HepG2 (cell line): Measurements from ENCODE around the gene CTXN1. TPM values are rescaled to one million over a fixed set of nuclear protein-coding genes. Genes with fewer than 3 reads are reported as not detected.

ENCODE experiments used
- FIP1L1 ChIP-seq: fragments of 200-400 bp; formaldehyde crosslinking; IDR thresholded peaks from 2 replicates; pipeline ENCODE4 v1.6.1; 2018; ENCODE audit warnings: low read depth, mild to moderate bottlenecking, low read length, moderate library complexity, borderline replicate concordance; ENCODE audit not compliant: insufficient read depth
- KDM2A ChIP-seq: sonication (generic); formaldehyde crosslinking; IDR thresholded peaks from 2 replicates; pipeline ENCODE4 v1.4.0; 2020; ENCODE audit warnings: low read depth, missing genetic modification reagents, borderline replicate concordance
- KLF13 ChIP-seq: sonication (generic); formaldehyde crosslinking; IDR thresholded peaks from 2 replicates; pipeline ENCODE4 v1.4.0; 2020; ENCODE audit warnings: mild to moderate bottlenecking, missing genetic modification reagents
- NFAT5 ChIP-seq: sonication (generic); formaldehyde crosslinking; IDR thresholded peaks from 2 replicates; pipeline ENCODE4 v1.4.0; 2020; ENCODE audit warnings: missing genetic modification reagents
- PHF21A ChIP-seq: sonication (generic); formaldehyde crosslinking; IDR thresholded peaks from 2 replicates; pipeline ENCODE4 v1.5.0; 2020; ENCODE audit warnings: mild to moderate bottlenecking, missing genetic modification reagents
- SCMH1 ChIP-seq: sonication (generic); formaldehyde crosslinking; IDR thresholded peaks from 2 replicates; pipeline ENCODE4 v1.9.0; 2021; ENCODE audit warnings: missing genetic modification reagents, mild to moderate bottlenecking, borderline replicate concordance
- ZNF552 ChIP-seq: sonication (generic); formaldehyde crosslinking; IDR thresholded peaks from 2 replicates; pipeline ENCODE4 v1.9.0; 2022; ENCODE audit warnings: missing genetic modification reagents, mild to moderate bottlenecking, borderline replicate concordance
- ZNF850 ChIP-seq: sonication (generic); formaldehyde crosslinking; conservative IDR thresholded peaks from 2 replicates; pipeline ENCODE4 v1.9.0; 2021; ENCODE audit warnings: mild to moderate bottlenecking, missing genetic modification reagents
- polyA plus RNA-seq, 8 experiments: library from polyadenylated mRNA; depleted of rRNA in 3 of 8; stranded (reverse) in 7 of 8; unstranded in 1 of 8; fragments of >200 nt; fragmentation: Illumina TruSeq in 4 of 8; extraction: Trizol in 4 of 8; gene quantifications; 2 replicates each; pipeline versions ENCODE4 v1.2.1 to v1.2.3, GENCODE V29; 2011 to 2016; ENCODE audit warnings: low read depth in 4 of 8, missing spikeins in 1 of 8, mixed read lengths in 1 of 8; ENCODE audit not compliant: insufficient read depth in 1 of 8
- total RNA-seq, 5 experiments: library from RNA; depleted of rRNA; stranded (reverse); fragments of >200 nt; fragmentation: Illumina TruSeq; extraction: Trizol; gene quantifications; 2 replicates each; pipeline ENCODE4 v1.2.3, GENCODE V29; 2016; ENCODE audit warnings: low read depth in 1 of 5

CTXN1 gene
- total and polyA plus RNA-seq, 2 of the 13 experiments (the other 11 are each of a cell fraction or from before 2014, with no cell fraction given), result 0.11 TPM; not detected in 1

GRCh38 chr19:7914598-7915045, 11.3 kb downstream of the CTXN1 start, which contains the start of gene TGFBR3L (continued):
- TF ChIP-seq ZNF850 (CRISPR knock-in tag) (no peak), SCMH1 (CRISPR knock-in tag) (no peak), KLF13 (CRISPR knock-in tag) (no peak), NFAT5 (CRISPR knock-in tag) (no peak), ZNF552 (CRISPR knock-in tag) (no peak), FIP1L1 (no peak), PHF21A (CRISPR knock-in tag) (no peak), KDM2A (CRISPR knock-in tag) (peak; percentile 33; the same call in 1 of the 2 replicates)
